ENCODE results near the gene ATF6B. TPM values are rescaled to one million over a fixed set of nuclear protein-coding genes. Genes with fewer than 3 reads are reported as not detected.

ATF6B gene
- total and polyA plus RNA-seq, 2 of the 13 experiments (the other 11 are each of a cell fraction or from before 2014, with no cell fraction given): 18.1 to 44.0 TPM

DNA sequence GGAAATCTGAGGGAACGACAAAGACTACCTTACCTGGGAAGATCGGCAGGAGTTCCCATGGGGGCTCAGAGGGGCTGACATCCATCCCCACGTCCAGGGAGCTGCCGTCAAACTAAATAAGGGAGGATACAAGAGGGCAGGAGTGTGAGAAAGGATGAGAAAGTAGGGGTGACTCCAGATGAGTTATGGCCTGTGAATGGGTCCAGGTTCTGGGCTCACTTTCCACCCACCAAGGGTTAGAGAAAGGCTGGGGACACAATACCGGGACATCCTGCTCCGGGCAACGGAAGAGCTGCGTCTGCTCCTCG, 683 bp downstream of the ATF6B start:
- no peak for FAIRE-seq
- in situ Hi-C loops (cut with HindIII; ENCODE audit: extremely low pct_ligation_motif_present, low pct_unique_long_range_greater_than_20kb): no loop called here
- peak; percentile 34; the same call in 1 of the 2 replicates for TF ChIP-seq ZNF530 (CRISPR knock-in tag; IDR thresholded peaks at IDR 0.05; ENCODE audit: low read depth)
- no peak for TF ChIP-seq ZNF777 (CRISPR knock-in tag; IDR thresholded peaks at IDR 0.05)
- TF ChIP-seq, protein P1, sequence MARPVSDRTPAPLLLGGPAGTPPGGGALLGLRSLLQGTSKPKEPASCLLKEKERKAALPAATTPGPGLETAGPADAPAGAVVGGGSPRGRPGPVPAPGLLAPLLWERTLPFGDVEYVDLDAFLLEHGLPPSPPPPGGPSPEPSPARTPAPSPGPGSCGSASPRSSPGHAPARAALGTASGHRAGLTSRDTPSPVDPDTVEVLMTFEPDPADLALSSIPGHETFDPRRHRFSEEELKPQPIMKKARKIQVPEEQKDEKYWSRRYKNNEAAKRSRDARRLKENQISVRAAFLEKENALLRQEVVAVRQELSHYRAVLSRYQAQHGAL (CRISPR knock-in tag; IDR thresholded peaks at IDR 0.05; ENCODE audit: not compliant biosample characterization): peak; percentile 22
- TF ChIP-seq KLF12 (CRISPR knock-in tag; IDR thresholded peaks at IDR 0.05; ENCODE audit: borderline replicate concordance): 0 out of 2 replicates have a peak, but pooled peaks have one; percentile 40
- TF ChIP-seq DR1 (CRISPR knock-in tag; IDR thresholded peaks at IDR 0.05): 0 out of 2 replicates have a peak, but pooled peaks have one; percentile 21
- TF ChIP-seq YEATS4 (CRISPR knock-in tag; IDR thresholded peaks at IDR 0.05; ENCODE audit: borderline replicate concordance): 0 out of 2 replicates have a peak, but pooled peaks have one; percentile 1
- TF ChIP-seq ZNF629 (CRISPR knock-in tag; conservative IDR thresholded peaks at IDR 0.05): 0 out of 2 replicates have a peak, but pooled peaks have one; percentile 11
- TF ChIP-seq, protein P2, sequence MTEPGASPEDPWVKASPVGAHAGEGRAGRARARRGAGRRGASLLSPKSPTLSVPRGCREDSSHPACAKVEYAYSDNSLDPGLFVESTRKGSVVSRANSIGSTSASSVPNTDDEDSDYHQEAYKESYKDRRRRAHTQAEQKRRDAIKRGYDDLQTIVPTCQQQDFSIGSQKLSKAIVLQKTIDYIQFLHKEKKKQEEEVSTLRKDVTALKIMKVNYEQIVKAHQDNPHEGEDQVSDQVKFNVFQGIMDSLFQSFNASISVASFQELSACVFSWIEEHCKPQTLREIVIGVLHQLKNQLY (CRISPR knock-in tag; IDR thresholded peaks at IDR 0.05): no peak
- 0 out of 2 replicates have a peak, but pooled peaks have one; percentile 13 for TF ChIP-seq MEIS2 (CRISPR knock-in tag; IDR thresholded peaks at IDR 0.05)
- 0 out of 2 replicates have a peak, but pooled peaks have one; percentile 6 for TF ChIP-seq MED1 (CRISPR knock-in tag; IDR thresholded peaks at IDR 0.05)
- TF ChIP-seq SAFB2 (CRISPR knock-in tag; IDR thresholded peaks at IDR 0.05; ENCODE audit: borderline replicate concordance, low read depth): 0 out of 2 replicates have a peak, but pooled peaks have one; percentile 27
- peak; percentile 16; the same call in 1 of the 2 replicates for TF ChIP-seq ISL2 (CRISPR knock-in tag; IDR thresholded peaks at IDR 0.05)
- TF ChIP-seq, protein P3, sequence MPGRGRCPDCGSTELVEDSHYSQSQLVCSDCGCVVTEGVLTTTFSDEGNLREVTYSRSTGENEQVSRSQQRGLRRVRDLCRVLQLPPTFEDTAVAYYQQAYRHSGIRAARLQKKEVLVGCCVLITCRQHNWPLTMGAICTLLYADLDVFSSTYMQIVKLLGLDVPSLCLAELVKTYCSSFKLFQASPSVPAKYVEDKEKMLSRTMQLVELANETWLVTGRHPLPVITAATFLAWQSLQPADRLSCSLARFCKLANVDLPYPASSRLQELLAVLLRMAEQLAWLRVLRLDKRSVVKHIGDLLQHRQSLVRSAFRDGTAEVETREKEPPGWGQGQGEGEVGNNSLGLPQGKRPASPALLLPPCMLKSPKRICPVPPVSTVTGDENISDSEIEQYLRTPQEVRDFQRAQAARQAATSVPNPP (CRISPR knock-in tag; IDR thresholded peaks at IDR 0.05): no peak
- 0 out of 2 replicates have a peak, but pooled peaks have one; percentile 68 for TF ChIP-seq SATB2 (CRISPR knock-in tag; IDR thresholded peaks at IDR 0.05)
- TF ChIP-seq ZNF317 (CRISPR knock-in tag; IDR thresholded peaks at IDR 0.05): peak; percentile 60; the same call in 1 of the 2 replicates
- TF ChIP-seq, protein P4, sequence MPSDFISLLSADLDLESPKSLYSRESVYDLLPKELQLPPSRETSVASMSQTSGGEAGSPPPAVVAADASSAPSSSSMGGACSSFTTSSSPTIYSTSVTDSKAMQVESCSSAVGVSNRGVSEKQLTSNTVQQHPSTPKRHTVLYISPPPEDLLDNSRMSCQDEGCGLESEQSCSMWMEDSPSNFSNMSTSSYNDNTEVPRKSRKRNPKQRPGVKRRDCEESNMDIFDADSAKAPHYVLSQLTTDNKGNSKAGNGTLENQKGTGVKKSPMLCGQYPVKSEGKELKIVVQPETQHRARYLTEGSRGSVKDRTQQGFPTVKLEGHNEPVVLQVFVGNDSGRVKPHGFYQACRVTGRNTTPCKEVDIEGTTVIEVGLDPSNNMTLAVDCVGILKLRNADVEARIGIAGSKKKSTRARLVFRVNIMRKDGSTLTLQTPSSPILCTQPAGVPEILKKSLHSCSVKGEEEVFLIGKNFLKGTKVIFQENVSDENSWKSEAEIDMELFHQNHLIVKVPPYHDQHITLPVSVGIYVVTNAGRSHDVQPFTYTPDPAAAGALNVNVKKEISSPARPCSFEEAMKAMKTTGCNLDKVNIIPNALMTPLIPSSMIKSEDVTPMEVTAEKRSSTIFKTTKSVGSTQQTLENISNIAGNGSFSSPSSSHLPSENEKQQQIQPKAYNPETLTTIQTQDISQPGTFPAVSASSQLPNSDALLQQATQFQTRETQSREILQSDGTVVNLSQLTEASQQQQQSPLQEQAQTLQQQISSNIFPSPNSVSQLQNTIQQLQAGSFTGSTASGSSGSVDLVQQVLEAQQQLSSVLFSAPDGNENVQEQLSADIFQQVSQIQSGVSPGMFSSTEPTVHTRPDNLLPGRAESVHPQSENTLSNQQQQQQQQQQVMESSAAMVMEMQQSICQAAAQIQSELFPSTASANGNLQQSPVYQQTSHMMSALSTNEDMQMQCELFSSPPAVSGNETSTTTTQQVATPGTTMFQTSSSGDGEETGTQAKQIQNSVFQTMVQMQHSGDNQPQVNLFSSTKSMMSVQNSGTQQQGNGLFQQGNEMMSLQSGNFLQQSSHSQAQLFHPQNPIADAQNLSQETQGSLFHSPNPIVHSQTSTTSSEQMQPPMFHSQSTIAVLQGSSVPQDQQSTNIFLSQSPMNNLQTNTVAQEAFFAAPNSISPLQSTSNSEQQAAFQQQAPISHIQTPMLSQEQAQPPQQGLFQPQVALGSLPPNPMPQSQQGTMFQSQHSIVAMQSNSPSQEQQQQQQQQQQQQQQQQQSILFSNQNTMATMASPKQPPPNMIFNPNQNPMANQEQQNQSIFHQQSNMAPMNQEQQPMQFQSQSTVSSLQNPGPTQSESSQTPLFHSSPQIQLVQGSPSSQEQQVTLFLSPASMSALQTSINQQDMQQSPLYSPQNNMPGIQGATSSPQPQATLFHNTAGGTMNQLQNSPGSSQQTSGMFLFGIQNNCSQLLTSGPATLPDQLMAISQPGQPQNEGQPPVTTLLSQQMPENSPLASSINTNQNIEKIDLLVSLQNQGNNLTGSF (CRISPR knock-in tag; IDR thresholded peaks at IDR 0.05): 0 out of 2 replicates have a peak, but pooled peaks have one; percentile 13

More for the DNA sequence above, 683 bp downstream of the ATF6B start:
- Histone ChIP-seq H3K9me3 (ENCODE audit: low read length) (no peaks in the 10 kb centered on the region), H3K4me1 (ENCODE audit: insufficient read depth, low read length) (peaks cover 33% of the 10 kb centered on the region), H3K9ac (ENCODE audit: insufficient read depth, low read depth, low read length) (peak overlapping the region; percentile 86), H3K36me3 (replicated peaks in 1 of 2; ENCODE audit: control insufficient read depth in 1 of 2, insufficient read depth in 2 of 2, low read length in 2 of 2) (peaks cover 0 to 25% of the 10 kb centered on the region in 2 experiments; a peak in 3 of 5 replicates), H3K27me3 (ENCODE audit: control insufficient read depth in 1 of 2, insufficient read depth in 2 of 2, low read length in 2 of 2) (no peaks in the 10 kb centered on the region; a peak in 2 of 5 replicates), H2AFZ (ENCODE audit: low read length) (no peak overlapping the region), H4K20me1 (ENCODE audit: insufficient read depth, low read length) (no peaks in the 10 kb centered on the region), H3K27ac (ENCODE audit: extremely low read length, insufficient read depth, low read length) (peak overlapping the region; percentile 81), H3K4me2 (ENCODE audit: low read depth, low read length) (peak overlapping the region; percentile 93), H3K4me3 (replicated peaks in 1 of 3; ENCODE audit: insufficient read depth in 1 of 3, low read depth in 2 of 3, low read length in 3 of 3) (peak overlapping the region; percentile 95 to 100 (median 99)), H3K79me2 (ENCODE audit: insufficient read depth, low read length) (peaks cover 25% of the 10 kb centered on the region)
- WGBS (ENCODE audit: low lambda C conversion rate): 13% methylated on average over 9 of the region's 9 CpGs
- BruUV-seq (replicated peaks): no TSS peak
- intact Hi-C loops (cut with micrococcal nuclease; ENCODE audit: unreplicated experiment): no loop called here
- ChIA-PET POLR2A (interaction anchor here (1.1 to 4.4 kb wide), 12 partner anchors 8 to 845 kb away, joined by 3 to 35 read pairs (median 13); partner anchors contain the start of genes AGPAT1, PBX2 and PRRT1), CTCF (ENCODE audit: low intra/inter-chr PET ratio, low total read pairs) (no interaction called here)
- no peak for DNase-seq (ENCODE audit: low spot score)
- ATAC-seq: no peak; the same call in 2 of the 3 replicates

All from HepG2 (cell line).